ENCODE data around the gene VPS37D.
"Not testable (repeated sequence)": the region's sequence is repeated elsewhere in the genome, so short reads cannot be mapped to it uniquely, and the experiment has no call there.

VPS37D gene

DNA sequence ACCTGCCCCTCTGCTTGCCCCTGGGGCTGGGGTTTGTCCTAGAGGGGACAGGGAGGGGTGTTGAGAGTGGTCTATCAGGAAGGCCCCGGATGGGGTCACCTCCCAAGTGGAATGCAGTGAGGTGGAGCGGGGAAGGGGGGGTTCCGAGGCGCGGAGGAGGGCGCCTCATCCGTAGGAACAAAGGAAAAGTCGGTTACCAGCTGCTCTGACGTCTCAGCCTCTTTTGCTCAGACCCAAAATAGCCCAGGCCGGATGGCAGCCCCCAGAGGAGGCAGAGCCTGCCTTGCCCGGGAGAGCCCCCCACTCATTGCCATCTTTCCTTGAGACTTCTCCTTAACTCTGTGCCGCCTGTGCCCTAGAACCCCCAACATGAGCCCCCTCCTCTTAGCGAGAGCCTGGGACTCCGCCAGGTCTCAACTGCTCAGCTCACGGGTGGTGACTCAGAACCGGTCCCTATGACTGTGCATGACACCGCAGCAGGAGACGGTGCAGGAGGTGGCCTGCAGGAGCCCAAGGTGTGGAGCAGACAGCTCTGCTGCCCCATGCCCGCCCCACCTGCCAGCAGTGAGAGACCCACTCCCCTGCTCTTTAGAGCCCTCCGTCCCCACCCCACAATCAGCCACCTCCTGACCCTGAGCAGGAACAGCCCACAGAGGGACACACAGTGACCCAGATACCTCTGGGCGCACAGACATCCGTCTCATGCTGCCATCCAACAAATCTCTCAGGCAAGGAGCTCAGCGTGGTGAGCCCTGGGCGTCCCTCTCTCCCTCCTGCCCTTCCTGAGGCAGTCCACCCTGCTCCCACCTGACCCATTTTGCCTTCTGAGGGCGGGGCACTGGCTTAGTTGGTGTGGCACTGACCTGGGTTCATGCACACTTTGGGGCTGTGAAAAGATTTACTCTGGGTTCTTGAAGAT is 38.8 kb downstream of the VPS37D start:
- DNase-seq = peak; percentile 74

DNA sequence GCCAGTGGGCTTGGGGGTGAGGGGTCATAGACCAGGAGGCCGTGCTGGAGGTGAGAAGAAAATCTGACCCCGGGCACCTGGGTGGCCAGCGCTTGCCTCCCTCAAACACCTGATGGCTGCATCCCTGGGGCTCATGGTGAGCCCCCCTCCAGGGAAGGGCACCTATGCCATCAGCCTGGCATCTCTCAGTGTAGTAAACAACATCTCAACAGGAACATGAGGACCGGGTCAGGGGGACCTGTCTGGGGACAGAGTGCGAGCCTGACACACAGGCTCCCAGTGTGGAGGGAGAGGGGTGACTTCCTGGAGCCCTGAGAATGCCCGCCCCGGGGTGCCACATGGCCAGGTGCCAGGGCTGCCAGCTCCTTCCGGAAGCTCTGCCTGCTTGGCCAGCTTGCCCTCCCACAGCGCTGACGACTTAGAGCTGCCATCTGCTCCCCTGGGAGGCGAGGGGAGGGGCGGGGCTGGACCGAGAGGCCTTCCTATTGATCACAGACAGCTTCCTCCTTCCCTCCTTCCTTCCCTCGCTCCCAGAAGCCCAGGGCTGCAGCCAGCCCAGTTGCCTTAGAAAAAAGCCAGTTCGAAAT is 39.5 kb downstream of the VPS37D start:
- no peak for DNase-seq

- DNase-seq = no peak
These were observed 41.4 kb downstream of the VPS37D start for GRCh38 chr7:73708961-73709549.

DNA sequence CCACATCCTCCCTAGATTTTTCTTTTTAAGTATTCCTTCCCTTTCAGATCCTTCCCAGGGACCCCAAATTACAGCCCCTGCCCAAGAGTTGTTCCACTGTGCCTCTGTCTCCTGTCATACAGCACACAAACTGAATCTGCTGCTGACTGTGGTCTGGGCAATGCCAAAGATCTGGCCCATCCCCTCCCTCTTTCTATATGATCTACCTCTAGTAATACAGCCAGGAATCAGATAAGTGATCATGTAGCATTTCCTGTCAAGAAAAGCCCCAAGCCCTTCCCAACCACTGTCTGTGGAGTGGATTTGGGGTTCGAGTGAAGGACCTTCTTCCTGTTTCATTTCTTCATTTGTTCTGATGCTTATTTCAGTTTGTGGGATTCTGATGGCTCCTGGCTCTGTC is 45.1 kb downstream of the VPS37D start:
- no peak for DNase-seq

- not testable (repeated sequence) for DNase-seq
These were observed 45.7 kb downstream of the VPS37D start for GRCh38 chr7:73713319-73713718.

DNA sequence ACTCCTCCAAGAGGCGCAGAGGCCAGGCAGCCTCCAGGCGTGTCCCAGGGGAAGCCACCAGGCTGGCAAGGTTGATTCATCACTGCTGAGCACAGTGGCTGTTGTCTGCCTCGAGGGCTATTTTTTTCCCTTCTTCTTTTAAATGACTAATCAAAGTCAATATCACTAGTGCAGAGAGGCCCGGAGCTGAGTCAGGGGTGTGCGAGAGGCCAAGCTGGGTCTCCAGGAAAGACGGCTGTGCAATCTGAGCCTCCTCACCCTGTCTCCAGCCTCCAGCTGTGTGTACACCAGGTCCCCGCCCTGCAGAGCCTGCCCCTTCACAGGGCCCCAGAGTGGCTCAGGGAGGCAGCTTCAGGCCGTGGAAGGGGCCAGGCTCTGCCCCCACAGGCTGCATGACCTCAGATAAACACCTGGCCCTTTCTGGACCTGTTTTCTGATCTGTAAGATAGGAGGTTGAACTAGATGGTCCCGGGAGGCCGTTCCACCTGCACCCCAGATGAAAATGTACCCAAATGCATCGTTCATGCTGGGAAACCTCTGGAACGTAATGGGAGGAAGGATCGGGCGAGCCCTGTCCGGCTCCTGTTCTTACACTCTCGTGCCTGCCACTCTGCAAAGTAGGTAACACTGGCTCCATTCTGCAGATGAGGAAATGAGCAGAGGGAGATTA is 48.2 kb downstream of the VPS37D start:
- peak; percentile 78 for DNase-seq

DNA sequence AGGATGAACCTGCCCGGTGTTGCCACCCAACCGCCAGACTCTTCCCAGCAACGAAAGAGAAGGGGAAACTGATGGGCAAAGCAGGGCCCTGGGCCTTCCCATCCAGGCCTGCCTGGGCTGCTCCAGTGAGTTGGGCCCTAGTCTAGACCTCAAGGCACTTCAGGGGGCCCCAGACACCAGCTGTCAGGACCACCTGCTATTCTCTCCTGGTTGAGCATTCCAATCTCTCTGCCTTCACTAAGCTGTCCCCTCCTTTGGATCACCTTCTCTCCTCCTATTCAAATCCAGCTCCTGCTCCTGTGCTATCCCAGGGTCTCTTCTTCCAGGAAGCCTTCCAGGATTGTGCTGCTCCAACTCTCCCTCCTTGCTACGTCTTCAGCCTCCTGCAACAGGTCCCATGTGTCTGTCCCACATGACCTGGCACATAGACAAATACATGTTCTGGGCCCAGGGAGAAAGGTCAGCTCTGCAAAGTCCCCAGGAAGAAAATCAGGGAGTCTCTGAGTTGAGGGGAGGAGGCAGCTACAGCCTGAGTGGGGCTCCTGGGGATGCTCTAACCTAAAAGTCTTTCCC is 48.8 kb downstream of the VPS37D start:
- no peak for DNase-seq

GRCh38 chr7:73717025-73717807 is 49.6 kb downstream of the VPS37D start:
- DNase-seq = no peak

DNA sequence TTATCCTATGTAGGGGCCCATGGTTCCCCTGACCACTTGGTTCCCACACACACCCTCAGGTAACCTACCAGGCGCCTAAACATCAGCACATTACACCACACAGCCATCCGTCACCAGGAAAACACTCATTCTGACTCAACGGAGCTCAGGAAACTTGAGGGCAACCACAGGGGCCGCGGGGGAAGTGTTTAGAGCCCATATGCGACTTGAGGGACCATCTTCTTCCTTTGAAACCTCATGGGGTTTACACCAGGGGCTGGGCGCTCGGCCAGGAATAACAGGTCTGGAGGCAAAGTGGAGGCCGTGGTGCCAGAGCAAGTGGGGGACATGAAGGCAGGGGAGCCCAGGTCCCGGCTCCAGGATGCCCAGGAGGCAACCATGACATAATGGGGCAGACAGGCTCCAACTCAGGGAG is 50.4 kb downstream of the VPS37D start:
- DNase-seq = peak; percentile 91

DNA sequence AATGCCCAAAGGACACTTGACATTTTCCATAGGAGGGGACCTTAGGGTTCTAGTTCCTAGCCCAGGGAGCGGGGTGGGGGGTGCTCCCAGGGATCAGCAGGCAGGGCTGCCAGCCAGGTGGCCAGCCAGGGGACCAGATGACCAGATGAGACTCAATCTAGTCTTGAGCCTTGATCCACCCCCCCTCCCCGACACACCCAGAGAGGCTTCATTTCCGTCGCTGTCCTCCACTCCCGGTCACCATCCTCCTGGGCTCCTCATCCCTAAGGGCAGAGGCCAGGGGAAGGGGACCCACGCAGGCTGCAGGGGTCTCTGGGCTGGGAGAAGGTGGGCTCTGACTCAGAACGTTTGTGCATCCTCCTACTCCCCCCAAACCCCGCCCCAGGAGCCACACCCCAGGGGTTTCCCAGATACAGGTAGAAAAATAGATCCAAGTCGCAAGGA is 50.8 kb downstream of the VPS37D start:
- DNase-seq = peak; percentile 75

- peak; percentile 91 for DNase-seq
These were observed 51.5 kb downstream of the VPS37D start, which contains the start of gene STX1A for GRCh38 chr7:73718905-73719805. Gene STX1A (minus strand): TSS chr7:73719669. CDS start chr7:73719631, 38 bp downstream.

DNA sequence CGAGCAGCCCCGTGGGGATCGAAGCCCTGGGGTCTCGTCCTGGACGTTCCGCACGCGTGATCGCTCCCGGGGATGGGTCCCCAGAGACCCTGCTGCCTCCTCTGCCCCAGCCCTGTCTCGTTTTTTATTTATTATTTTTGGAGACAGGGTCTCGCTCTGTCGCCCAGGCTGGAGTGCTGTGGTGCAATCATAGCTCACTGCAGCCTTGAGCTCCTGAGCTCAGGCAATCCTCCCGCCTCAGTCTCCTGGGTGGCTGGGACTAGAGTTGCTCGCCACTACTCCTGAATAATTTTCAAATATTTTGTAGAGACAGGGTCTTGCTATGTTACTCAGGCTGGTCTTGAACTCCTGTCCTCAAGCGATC is 52.2 kb downstream of the VPS37D start:
- no peak for DNase-seq

GRCh38 chr7:73720443-73720842 is 52.8 kb downstream of the VPS37D start:
- not testable (repeated sequence) for DNase-seq

DNA sequence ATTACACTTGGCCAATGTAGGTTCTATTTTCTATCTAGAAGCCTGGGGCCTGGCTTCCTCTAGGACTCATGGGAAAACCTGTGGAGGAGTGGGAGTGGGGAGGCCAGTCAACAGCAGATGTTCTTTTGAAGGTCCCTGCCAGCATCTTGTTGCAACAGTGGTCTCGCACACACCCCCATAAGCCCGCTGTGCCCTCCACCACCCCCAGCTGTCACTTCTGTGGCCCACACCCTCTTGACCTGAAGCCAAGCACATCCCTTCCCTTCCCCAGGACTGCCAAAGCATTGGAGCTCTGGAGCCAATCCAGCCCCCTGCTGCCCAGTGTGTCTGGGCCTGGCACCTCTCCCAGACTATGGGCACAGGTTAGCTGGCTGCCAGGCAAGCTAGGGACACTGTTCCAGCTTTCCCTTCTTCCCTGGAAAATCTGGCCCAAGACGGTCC is 53.8 kb downstream of the VPS37D start:
- DNase-seq = no peak

Data from activated effector memory CD4-positive, alpha-beta T cell treated with anti-CD3 and anti-CD28 coated beads, Interleukin-2, amount 50 U/mL, for 16 hours (primary cell).